ENCODE data around the gene ZDHHC16.

DNA sequence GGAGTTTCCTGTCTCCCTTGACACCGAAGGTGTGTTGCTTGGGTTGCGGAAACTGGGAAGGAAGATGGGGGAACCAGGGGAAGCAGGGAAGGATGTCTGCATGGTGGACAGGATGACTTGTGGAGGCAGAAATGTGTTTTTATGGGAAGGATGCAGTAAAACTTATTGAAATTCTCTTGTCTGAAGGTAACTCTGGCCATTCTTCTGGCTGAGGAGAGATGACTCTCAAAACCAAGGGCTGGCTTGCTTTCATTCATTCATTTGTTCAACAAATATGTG, 54.3 kb downstream of the ZDHHC16 start:
- no peak for TF ChIP-seq POLR2AphosphoS5 (IDR thresholded peaks at IDR 0.05; ENCODE audit: low read depth, low read length)
- TF ChIP-seq POLR2A (IDR thresholded peaks at IDR 0.05; ENCODE audit: low read depth, low read length) = no peak
- no peak for TF ChIP-seq TAF1 (IDR thresholded peaks at IDR 0.05; ENCODE audit: borderline replicate concordance, low read depth, low read length)
